A172 (cell line): ENCODE measurements around the gene DNAJB2. TPM values are rescaled to one million over a fixed set of nuclear protein-coding genes. Genes with fewer than 3 reads are reported as not detected.
"Not testable (repeated sequence)": the region's sequence is repeated elsewhere in the genome, so short reads cannot be mapped to it uniquely, and the experiment has no call there.

Source experiments
- DNase-seq: peaks from one replicate; pipeline ENCODE4 v3.0.0-alpha.2; 2015; ENCODE audit warnings: low spot score
- total RNA-seq: library from RNA; depleted of rRNA; stranded (reverse); fragments of >200 nt; shearing (Covaris generic); gene quantifications from 2 replicates; pipeline ENCODE4 v1.2.3, GENCODE V29; 2014

The DNAJB2 gene
- total RNA-seq, 1 experiment from 2014 or later = 27.5 TPM

GRCh38 chr2:219258942-219259341 lies 20.2 kb upstream of the DNAJB2 start:
- DNase-seq = not testable (repeated sequence)

DNA sequence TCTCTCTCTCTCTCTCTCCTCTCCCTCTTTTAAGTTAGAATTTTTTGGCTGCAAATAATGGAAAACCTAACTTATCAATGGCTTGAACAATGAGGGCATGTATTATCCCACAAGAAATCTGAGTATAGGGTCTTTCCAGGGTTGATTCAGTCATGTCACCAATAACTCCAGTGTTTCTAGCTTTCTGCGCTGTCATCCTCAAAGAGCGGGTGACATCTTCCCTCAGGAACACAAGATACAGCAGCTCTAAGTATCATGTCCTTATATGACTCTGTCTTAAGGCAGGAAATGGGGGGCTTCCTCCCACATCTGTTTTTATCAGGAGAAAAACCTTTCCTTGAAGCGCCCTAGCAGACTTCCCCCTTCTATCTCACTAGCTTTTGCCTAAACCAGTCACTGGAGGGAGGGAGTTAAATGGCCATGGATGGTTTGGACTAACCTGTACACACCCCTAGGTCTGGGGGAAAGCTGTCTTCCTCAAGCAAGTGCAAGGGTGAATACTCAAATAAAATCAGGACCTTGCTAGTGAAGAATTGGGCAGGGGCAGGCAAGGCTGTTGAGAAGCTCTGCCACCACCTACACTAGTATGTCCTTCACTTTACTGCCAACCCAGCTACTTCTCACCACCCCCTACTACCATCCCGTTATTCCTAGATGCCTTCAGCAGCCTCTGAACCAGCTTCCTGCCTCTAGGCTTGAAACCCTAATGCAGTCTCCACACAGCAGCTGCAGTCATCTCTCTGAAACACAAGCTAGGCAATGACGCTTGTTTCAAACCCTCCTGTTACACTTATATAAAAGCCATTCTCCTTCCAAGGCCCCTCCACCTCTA lies 17.9 kb upstream of the DNAJB2 start:
- DNase-seq = no peak

DNA sequence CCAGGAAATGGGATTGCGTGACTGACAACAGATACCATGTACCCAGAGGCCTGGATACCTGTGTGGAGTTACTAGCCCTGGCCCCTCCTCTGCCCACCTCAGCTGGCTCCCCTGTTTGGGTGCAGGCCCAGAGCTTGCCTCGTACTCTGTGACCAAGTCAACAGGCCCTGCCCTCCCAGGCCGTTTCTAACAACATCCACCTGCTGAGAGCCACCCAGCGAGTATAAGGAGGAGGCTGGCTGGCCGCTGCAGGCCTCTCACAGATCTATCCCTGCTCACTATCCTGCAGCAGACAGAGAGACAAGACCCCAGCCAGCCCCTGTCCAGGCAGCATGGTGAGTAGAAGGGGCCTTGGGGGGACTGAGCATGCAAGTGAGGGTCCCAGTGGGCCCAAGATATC lies 12.9 kb upstream of the DNAJB2 start:
- no peak for DNase-seq

DNA sequence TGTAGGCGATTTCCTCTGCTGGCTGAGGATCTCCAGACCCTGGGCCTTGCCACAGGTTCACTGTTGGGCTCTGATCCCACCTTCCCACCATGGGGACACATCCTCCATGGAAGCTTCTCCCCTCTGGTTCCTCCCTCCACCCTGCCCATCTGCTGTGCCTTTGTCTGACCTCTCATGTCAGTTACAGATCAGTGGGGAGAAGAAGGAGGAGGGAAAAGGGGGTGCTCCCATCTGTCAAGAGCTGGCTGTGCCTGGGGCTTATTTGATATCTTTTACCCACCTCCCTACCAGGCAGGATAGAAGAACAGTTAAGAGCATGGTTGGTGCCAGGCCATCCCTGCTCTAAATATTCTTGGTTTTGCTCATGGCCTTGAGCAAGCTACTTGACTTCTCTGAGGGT lies 12.3 kb upstream of the DNAJB2 start:
- no peak for DNase-seq

DNA sequence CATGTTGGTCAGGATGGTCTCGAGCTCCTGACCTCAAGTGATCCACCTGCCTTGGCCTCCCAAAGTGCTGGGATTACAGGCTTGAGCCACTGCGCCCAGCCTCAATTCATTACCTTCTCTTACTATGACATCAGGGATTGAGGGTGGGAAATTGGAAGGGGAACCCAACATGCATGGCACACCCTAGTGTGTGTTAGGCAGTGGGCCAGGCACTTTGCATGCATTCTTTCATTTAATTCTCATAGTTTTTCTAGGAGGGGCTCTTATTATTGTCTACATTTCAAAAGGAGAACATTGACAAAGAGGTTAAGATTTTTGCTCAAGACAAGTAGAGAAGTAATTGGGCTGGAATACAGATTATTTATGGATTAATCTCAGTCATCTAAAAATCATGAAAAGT lies 10.9 kb upstream of the DNAJB2 start:
- no peak for DNase-seq

GRCh38 chr2:219269362-219270054 lies 9.7 kb upstream of the DNAJB2 start:
- no peak for DNase-seq

DNA sequence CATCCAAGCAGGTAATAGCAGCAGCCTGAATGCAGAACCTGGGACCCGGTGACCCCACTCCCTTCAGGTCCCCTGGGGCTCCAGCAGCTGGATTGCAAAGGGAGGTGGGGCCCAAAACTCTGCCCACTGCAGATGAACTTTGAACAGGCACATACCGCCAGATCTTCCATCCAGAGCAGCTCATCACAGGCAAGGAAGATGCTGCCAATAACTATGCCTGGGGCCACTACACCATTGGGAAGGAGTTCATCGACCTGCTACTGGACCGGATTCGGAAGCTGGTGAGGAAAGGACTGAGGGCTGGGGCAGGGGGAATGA lies 9.2 kb upstream of the DNAJB2 start:
- no peak for DNase-seq

DNA sequence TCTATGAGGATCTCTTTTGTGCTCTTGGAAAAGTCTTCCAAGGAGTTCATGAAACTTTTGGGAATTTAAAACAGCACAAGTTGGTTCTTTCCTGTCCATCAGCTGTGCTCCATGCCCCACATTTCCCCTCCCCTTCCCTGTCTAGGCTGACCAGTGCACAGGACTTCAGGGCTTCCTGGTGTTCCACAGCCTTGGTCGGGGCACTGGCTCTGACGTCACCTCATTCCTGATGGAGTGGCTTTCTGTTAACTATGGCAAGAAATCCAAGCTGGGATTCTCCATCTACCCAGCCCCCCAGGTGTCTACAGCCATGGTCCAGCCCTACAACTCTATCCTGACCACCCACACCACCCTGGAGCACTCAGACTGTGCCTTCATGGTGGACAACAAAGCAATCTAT lies 8.1 kb upstream of the DNAJB2 start:
- no peak for DNase-seq

- DNase-seq = no peak
Measured at GRCh38 chr2:219272356-219272755, 6.8 kb upstream of the DNAJB2 start.

GRCh38 chr2:219272995-219273394 lies 6.2 kb upstream of the DNAJB2 start:
- peak; percentile 84 for DNase-seq

DNA sequence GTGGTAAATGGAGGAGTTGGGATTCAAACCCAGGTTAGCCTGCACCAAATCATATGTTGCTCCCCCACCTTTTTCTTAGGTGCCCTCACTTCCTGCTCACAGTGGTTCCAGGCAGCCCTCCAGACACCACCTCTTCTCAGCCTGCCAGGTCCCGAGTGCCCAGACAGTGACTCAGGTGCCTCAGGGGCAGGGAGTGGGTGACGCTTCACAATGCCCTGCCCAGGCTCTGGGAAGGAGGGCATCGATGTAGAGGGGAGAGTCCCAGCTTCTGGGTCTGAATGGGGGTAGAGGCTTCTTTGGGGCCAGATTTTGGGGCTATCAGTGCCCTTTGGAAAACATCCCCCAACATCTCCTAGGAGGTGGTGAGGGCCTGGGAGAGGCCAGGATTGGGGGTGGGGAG lies 5.2 kb upstream of the DNAJB2 start:
- peak; percentile 91 for DNase-seq

- peak; percentile 95 for DNase-seq
Measured at GRCh38 chr2:219274361-219274921, 4.7 kb upstream of the DNAJB2 start.

- peak; percentile 73 for DNase-seq
Measured at GRCh38 chr2:219277703-219278654, 1.2 kb upstream of the DNAJB2 start.

- DNase-seq = no peak
Measured at GRCh38 chr2:219278655-219279150, 463 bp upstream of the DNAJB2 start.

DNA sequence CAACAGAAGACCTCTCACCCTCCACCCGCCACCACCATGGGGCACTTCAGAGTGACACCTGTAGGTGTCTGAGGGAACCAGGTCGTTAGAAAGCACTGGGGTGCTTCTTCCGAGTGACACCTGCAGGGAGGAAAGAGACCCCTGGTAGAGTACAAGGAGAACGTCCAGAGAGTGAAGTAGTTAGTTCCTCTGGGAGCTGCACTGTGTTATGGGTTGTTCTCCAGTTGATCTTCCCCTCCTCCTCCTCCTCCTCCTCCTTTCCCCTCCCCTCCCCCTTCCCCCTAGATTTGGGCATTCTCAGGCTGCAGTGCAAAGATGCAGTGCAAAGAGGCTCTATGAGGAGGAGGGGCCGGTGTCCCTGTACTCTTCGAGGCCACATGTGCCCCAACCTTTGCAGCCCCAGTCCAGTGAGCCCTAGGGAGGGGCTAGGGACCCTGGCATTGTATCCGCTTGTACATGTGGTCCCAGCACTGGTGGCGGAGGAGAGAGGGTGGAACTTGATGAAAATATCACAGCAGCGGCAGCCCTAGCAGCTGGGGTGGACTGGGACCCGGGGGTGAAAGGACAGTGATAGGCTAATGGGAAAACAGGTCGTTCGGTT lies 850 bp downstream of the DNAJB2 start:
- DNase-seq = no peak

DNA sequence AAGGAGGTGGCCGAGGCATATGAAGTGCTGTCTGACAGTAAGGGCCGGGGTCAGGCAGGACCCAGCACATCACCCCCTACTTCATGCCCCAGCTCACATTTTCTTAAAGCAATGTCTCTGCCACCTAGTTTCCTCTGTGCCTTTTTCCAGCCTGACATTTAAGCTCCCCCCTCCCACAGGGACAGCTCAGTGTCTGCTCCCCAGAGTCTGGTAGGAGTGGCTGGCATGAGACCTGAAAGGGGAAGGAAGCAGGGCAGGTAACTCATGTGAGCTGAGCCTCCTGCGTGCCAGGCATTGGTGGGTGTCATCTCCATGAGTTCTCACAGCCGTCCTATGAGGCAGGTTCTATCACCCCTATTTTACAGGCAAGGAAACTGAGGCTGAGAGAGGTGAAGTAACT lies 1.5 kb downstream of the DNAJB2 start:
- DNase-seq = no peak

DNA sequence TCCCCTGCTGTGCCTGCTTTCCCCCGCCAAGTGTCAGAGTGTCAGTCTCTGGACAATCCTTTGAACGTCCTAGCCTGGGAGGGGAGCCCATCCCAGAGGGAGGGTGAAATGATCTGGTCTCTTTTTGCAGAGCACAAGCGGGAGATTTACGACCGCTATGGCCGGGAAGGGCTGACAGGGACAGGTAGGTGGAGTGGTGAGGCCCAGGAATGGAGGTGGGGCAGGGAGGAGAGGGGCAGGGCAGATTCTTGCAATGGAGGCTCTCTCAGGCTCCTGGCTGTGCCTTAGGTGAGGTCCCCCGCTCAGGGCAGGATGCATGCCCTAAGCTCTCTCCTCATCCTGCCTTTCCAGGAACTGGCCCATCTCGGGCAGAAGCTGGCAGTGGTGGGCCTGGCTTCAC lies 2.4 kb downstream of the DNAJB2 start:
- no peak for DNase-seq

DNA sequence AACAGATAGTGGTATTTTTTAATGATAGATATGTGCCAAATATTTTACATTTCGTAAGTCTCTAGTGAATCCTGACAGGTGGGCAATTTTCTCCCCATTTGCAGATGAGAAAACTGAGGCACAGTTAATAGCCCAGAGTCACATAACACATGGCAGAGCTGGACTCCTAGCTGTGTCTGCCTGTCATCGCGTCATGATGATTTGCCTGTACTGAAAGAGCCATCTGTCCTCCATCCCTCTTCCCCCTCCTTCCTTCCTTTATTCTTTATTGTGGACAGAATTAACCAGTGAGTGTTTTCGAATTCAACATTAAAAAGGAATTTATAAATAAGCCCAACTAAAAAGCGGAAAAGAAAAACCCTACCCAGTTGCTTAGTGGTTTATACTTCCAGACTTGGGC lies 3.2 kb downstream of the DNAJB2 start:
- no peak for DNase-seq

DNA sequence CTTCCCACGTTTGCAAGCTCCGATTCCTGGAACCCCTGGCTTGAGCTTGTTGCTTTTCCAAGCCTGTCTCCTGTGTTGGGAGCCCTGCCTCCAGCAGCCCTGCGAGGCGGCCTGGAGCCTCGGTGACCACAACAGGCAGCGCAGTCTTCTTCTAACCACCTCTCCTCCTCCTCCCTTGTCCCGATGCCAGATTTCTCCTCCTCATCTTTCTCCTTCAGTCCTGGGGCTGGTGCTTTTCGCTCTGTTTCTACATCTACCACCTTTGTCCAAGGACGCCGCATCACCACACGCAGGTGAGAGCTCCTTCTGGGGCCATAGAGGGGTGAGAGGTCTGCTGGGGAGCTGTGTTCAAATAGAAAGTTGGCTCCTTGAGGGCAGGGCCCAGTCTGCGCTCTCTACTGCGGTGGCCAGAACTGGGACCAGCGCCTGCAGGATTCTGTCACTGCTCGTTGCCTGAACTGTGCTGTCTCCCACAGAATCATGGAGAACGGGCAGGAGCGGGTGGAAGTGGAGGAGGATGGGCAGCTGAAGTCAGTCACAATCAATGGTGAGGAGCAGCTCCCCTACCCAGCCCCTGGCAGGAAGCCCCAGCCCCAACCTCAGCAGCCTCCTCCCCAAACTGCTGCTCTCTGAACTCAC lies 3.9 kb downstream of the DNAJB2 start:
- no peak for DNase-seq

- no peak for DNase-seq
Measured at GRCh38 chr2:219284501-219285372, 5.6 kb downstream of the DNAJB2 start.
